ENCODE data around the gene RAPGEF1. TPM values are rescaled to one million over a fixed set of nuclear protein-coding genes. Genes with fewer than 3 reads are reported as not detected.

Gene RAPGEF1
- total and polyA plus RNA-seq, 9 of the 15 experiments (the other 6 are each of a cell fraction or from before 2014, with no cell fraction given): 0.06 to 44.1 (median 19.9) TPM

DNA sequence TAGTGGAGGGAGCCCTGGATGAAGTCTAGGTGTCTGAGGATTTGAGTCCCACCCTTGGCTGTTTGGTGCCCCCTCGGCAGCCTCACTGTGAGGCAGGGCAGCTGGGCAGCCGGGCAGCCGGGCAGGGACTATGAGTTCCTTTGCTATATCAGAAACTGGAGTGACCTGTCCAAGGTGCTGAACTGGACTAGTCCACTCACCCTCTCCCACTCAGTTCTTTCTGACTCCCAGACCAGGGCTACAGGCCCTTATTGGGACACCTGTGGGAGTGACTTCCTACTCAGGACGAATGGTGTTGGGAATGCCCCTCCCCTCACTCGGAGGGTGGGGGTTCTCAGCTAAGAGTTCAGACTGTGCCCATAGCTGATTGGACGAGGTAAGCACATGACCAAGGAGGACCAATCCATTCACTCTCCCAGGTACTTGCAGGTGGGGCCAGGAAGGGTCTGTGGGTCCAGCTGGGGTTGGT is 34.1 kb upstream of the RAPGEF1 start (continued):
- no peak for TF ChIP-seq ZBTB2 (IDR thresholded peaks at IDR 0.05)
- TF ChIP-seq RBM25 (IDR thresholded peaks at IDR 0.05; ENCODE audit: low read depth, low read length, severe bottlenecking): no peak
- TF ChIP-seq ZNF511 (CRISPR knock-in tag; IDR thresholded peaks at IDR 0.05): no peak

GRCh38 chr9:131772940-131773339 is 33.1 kb upstream of the RAPGEF1 start:
- intact Hi-C loops (cut with micrococcal nuclease): no loop called here
- Histone ChIP-seq H3K4me2 (ENCODE audit: insufficient read depth, low read length) (no peak overlapping the region), H3K27ac (ENCODE audit: extremely low read depth, low read depth, low read length) (no peak overlapping the region), H3K36me3 (ENCODE audit: control insufficient read depth, insufficient read depth, low read length) (no peaks in the 10 kb centered on the region), H3K4me3 (no peak overlapping the region), H3K9me3 (replicated peaks; ENCODE audit: control insufficient read depth, insufficient read depth, low read depth, low read length) (no peaks in the 10 kb centered on the region), H3K9ac (ENCODE audit: insufficient read depth in 1 of 2, low read depth in 2 of 2, low read length in 2 of 2) (no peak overlapping the region), H3K4me1 (replicated peaks in 1 of 2; ENCODE audit: control insufficient read depth in 2 of 2, insufficient read depth in 2 of 2, low read length in 2 of 2) (peaks cover 0 to 3% of the 10 kb centered on the region in 2 experiments; a peak in 2 of 5 replicates), H3K9me1 (ENCODE audit: control insufficient read depth, insufficient read depth, low read length) (no peaks in the 10 kb centered on the region), H3K79me2 (ENCODE audit: control insufficient read depth, insufficient read depth, low read length) (no peaks in the 10 kb centered on the region), H3K27me3 (ENCODE audit: control insufficient read depth in 2 of 2, insufficient read depth in 2 of 2, low read length in 2 of 2) (peaks cover 8 to 25% of the 10 kb centered on the region in 2 experiments; a peak in 4 of 5 replicates), H2AFZ (ENCODE audit: low read depth, low read length) (no peak overlapping the region), H4K20me1 (replicated peaks; ENCODE audit: control insufficient read depth, insufficient read depth, low read length) (peaks cover 7% of the 10 kb centered on the region; the same call in 1 of the 2 replicates)
- 0% methylated on average over 3 of the region's 3 CpGs for WGBS (ENCODE audit: insufficient coverage, low coverage, missing lambda C conversion rate)
- POLR2A ChIA-PET: no interaction called here
- DNase-seq (ENCODE audit: extremely low read depth in 1 of 4, low spot score in 3 of 4) (no peak), ATAC-seq (no peak), FAIRE-seq (no peak)
- CTCF ChIA-PET (ENCODE audit: low intra/inter-chr PET ratio): no interaction called here
- no TSS peak for BruUV-seq (replicated peaks)
- in situ Hi-C loops (cut with MboI): no loop called here
- TF ChIP-seq, protein P1, sequence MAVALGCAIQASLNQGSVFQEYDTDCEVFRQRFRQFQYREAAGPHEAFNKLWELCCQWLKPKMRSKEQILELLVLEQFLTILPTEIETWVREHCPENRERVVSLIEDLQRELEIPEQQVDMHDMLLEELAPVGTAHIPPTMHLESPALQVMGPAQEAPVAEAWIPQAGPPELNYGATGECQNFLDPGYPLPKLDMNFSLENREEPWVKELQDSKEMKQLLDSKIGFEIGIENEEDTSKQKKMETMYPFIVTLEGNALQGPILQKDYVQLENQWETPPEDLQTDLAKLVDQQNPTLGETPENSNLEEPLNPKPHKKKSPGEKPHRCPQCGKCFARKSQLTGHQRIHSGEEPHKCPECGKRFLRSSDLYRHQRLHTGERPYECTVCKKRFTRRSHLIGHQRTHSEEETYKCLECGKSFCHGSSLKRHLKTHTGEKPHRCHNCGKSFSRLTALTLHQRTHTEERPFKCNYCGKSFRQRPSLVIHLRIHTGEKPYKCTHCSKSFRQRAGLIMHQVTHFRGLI (CRISPR knock-in tag; IDR thresholded peaks at IDR 0.05): no peak
- TF ChIP-seq ZNF274 (IDR thresholded peaks at IDR 0.05; ENCODE audit: borderline replicate concordance, low read depth, low read length): no peak
- TF ChIP-seq ARID1B (IDR thresholded peaks at IDR 0.05): no peak
- no peak for TF ChIP-seq NFXL1 (CRISPR knock-in tag; IDR thresholded peaks at IDR 0.05)
- no peak for TF ChIP-seq STAT5A (IDR thresholded peaks at IDR 0.05; ENCODE audit: borderline replicate concordance, low read length)
- no peak for TF ChIP-seq KAT2B (IDR thresholded peaks at IDR 0.05; ENCODE audit: low read depth, low read length)
- TF ChIP-seq, protein P2, sequence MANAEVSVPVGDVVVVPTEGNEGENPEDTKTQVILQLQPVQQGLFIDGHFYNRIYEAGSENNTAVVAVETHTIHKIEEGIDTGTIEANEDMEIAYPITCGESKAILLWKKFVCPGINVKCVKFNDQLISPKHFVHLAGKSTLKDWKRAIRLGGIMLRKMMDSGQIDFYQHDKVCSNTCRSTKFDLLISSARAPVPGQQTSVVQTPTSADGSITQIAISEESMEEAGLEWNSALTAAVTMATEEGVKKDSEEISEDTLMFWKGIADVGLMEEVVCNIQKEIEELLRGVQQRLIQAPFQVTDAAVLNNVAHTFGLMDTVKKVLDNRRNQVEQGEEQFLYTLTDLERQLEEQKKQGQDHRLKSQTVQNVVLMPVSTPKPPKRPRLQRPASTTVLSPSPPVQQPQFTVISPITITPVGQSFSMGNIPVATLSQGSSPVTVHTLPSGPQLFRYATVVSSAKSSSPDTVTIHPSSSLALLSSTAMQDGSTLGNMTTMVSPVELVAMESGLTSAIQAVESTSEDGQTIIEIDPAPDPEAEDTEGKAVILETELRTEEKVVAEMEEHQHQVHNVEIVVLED (CRISPR knock-in tag; IDR thresholded peaks at IDR 0.05): no peak
- no peak for TF ChIP-seq ATF2 (CRISPR knock-in tag; IDR thresholded peaks at IDR 0.05)
- no peak for TF ChIP-seq SIX5 (IDR thresholded peaks at IDR 0.05; ENCODE audit: borderline replicate concordance in 1 of 2, insufficient read depth in 1 of 2, low read depth in 1 of 2, low read length in 2 of 2)
- no peak for TF ChIP-seq CBX2 (IDR thresholded peaks at IDR 0.05; ENCODE audit: insufficient read depth, low read length, poor library complexity, severe bottlenecking)
- TF ChIP-seq CCNT2 (IDR thresholded peaks at IDR 0.05; ENCODE audit: borderline replicate concordance, extremely low read depth, insufficient read length, low read depth, low read length): no peak
